ENCODE results near the gene PACSIN1. TPM values are rescaled to one million over a fixed set of nuclear protein-coding genes. Genes with fewer than 3 reads are reported as not detected.

Gene PACSIN1
- total and polyA plus RNA-seq, 2 donors (not counting 3 experiments of a cell fraction or from before 2014, with no cell fraction given), result 0.03 TPM; not detected in 1

DNA sequence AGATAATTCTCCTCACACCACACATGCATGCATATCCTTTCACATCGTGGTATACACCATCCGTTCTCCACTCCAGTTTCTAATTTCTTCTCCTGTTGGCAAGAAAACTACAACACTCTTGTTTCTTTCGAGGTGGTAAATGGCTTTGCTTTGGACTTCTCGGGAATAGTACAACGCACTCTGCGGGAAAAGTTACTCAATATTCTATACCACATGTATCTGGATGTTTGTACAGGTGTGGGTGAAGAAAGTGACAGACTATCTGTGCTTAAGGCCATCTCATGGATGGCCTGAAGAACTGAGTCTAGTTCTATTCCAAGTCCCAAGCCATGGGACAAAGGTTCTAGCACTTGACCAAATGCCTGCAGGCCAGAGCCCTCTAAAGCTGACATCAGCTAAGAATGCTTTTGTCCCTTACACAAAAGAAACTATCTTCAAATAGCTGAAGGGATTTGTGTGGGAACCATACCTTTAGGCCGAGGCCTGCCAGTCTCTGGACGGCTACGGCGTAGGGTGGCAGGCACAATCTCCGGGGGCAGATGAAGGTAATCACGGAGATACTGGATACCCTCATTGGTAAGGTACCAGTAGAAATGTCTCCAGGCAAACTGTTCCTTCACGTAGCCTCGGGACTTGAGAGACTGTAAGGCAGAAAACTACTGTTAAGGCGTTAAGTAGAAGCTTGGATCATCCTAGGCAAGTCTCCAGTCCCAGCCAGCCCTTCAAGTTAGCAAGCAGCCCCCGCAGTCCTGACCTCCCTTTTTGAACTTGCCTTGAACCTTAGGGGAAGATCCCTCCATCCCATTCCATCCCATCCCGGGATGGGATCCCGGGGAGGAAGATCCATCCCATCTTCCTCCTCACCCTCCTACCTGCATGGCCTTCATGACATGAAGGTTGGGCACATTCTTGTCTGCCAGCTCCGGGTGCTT, 41.4 kb upstream of the PACSIN1 start:
- ChIA-PET CTCF (interaction anchor here (1.0 to 3.3 kb wide), 4 partner anchors 10 to 261 kb away, joined by 5 to 17 read pairs (median 14); no protein-coding TSS in a partner anchor), POLR2A (interaction anchor here (0.6 kb wide), 1 partner anchor 254 kb away, joined by 3 read pairs; no protein-coding TSS in a partner anchor)
- no peak for TF ChIP-seq GATA2 (IDR thresholded peaks at IDR 0.05; ENCODE audit: insufficient read depth, insufficient read length, low read depth, low read length)
- TF ChIP-seq, protein P1, sequence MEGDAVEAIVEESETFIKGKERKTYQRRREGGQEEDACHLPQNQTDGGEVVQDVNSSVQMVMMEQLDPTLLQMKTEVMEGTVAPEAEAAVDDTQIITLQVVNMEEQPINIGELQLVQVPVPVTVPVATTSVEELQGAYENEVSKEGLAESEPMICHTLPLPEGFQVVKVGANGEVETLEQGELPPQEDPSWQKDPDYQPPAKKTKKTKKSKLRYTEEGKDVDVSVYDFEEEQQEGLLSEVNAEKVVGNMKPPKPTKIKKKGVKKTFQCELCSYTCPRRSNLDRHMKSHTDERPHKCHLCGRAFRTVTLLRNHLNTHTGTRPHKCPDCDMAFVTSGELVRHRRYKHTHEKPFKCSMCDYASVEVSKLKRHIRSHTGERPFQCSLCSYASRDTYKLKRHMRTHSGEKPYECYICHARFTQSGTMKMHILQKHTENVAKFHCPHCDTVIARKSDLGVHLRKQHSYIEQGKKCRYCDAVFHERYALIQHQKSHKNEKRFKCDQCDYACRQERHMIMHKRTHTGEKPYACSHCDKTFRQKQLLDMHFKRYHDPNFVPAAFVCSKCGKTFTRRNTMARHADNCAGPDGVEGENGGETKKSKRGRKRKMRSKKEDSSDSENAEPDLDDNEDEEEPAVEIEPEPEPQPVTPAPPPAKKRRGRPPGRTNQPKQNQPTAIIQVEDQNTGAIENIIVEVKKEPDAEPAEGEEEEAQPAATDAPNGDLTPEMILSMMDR (IDR thresholded peaks at IDR 0.05; ENCODE audit: extremely low read depth in 1 of 2, insufficient read depth in 1 of 2, low read depth in 1 of 2, low read length in 2 of 2), result no peak
- TF ChIP-seq POLR2AphosphoS5 (IDR thresholded peaks at IDR 0.05; ENCODE audit: insufficient read depth, low read depth, low read length), result no peak
- no peak for TF ChIP-seq FOS (IDR thresholded peaks at IDR 0.05; ENCODE audit: borderline replicate concordance, insufficient read depth, low read length)
- TF ChIP-seq EZH2 (IDR thresholded peaks at IDR 0.05; ENCODE audit: borderline replicate concordance, low read depth, low read length, severe bottlenecking), result no peak
- TF ChIP-seq, protein P2, sequence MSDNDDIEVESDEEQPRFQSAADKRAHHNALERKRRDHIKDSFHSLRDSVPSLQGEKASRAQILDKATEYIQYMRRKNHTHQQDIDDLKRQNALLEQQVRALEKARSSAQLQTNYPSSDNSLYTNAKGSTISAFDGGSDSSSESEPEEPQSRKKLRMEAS (IDR thresholded peaks at IDR 0.05; ENCODE audit: insufficient read depth, insufficient read length), result no peak
- no peak for TF ChIP-seq JUN (IDR thresholded peaks at IDR 0.05; ENCODE audit: borderline replicate concordance, insufficient read depth, insufficient read length, low read depth)
- TF ChIP-seq POLR2A (IDR thresholded peaks at IDR 0.05; ENCODE audit: low read depth, low read length), result no peak
- no peak for TF ChIP-seq MYC (IDR thresholded peaks at IDR 0.05; ENCODE audit: low read depth, low read length)
- H3K27me3 ChIP-seq (ENCODE audit: control insufficient read depth in 2 of 2, insufficient read depth in 2 of 2, low read length in 2 of 2), result no peaks in the 10 kb centered on the region
- peaks cover 15% of the 10 kb centered on the region for H3K4me1 ChIP-seq (ENCODE audit: control insufficient read depth, extremely low read depth, insufficient read depth, low read length)
- H3K9ac ChIP-seq (replicated peaks; ENCODE audit: extremely low read depth, insufficient read depth, low read length), result peak overlapping the region; percentile 93
- peak overlapping the region; percentile 84 for H3K4me2 ChIP-seq (ENCODE audit: insufficient read depth, low read length)
- H3K36me3 ChIP-seq (ENCODE audit: control insufficient read depth in 2 of 2, extremely low read depth in 1 of 2, insufficient read depth in 2 of 2, low read length in 2 of 2), result peaks cover 24 to 31% of the 10 kb centered on the region in 2 experiments
- H3K27ac ChIP-seq (ENCODE audit: insufficient read depth, low read depth, low read length), result peak overlapping the region; percentile 79
- intact Hi-C loops (cut with micrococcal nuclease) (no loop called here), dilution Hi-C loops (cut with MboI; ENCODE audit: extremely low pct_ligation_motif_present, low sequenced_read_pairs) (no loop called here)
- no peaks in the 10 kb centered on the region for H4K20me1 ChIP-seq (replicated peaks; ENCODE audit: control insufficient read depth, extremely low read depth, insufficient read depth, low read length)
- no peak overlapping the region for H2AFZ ChIP-seq (ENCODE audit: low read depth, low read length)
- no TSS peak for BruUV-seq (replicated peaks)
- DNase-seq (ENCODE audit: low read depth, low spot score), result no peak
- H3K9me1 ChIP-seq (replicated peaks; ENCODE audit: control insufficient read depth, extremely low read depth, insufficient read depth, low read length), result no peaks in the 10 kb centered on the region
- peak overlapping the region; percentile 66 to 95 (median 90) for H3K4me3 ChIP-seq (replicated peaks in 1 of 3; ENCODE audit: insufficient read depth in 1 of 3, low read depth in 1 of 3, low read length in 3 of 3)
- FAIRE-seq, result no peak
- H3K9me3 ChIP-seq (replicated peaks; ENCODE audit: control insufficient read depth, insufficient read depth, low read length), result no peaks in the 10 kb centered on the region
- peaks cover 58% of the 10 kb centered on the region for H3K79me2 ChIP-seq (ENCODE audit: control insufficient read depth, insufficient read depth, low read length)

All from endothelial cell of umbilical vein (primary cell).